Fibroblast of lung (primary cell): Measurements from ENCODE around the gene S100A1.

Source experiments
- EZH2 ChIP-seq: IDR thresholded peaks from 2 replicates; pipeline ENCODE4 v1.5.1; 2012; ENCODE audit warnings: low read length, control low read depth, mild to moderate bottlenecking; ENCODE audit errors: missing control alignments
- TF ChIP-seq, protein P1 (sequence below), 2 donors: IDR thresholded peaks in 1 of 2; conservative IDR thresholded peaks in 1 of 2; 1 replicate in 1 of 2; 2 replicates in 1 of 2; pipeline ENCODE4 v1.5.1; 2011 to 2012; ENCODE audit warnings: low read length in 2 of 2, control low read depth in 1 of 2, inconsistent platforms in 1 of 2, low read depth in 1 of 2, mild to moderate bottlenecking in 1 of 2

- TF ChIP-seq, protein P1, sequence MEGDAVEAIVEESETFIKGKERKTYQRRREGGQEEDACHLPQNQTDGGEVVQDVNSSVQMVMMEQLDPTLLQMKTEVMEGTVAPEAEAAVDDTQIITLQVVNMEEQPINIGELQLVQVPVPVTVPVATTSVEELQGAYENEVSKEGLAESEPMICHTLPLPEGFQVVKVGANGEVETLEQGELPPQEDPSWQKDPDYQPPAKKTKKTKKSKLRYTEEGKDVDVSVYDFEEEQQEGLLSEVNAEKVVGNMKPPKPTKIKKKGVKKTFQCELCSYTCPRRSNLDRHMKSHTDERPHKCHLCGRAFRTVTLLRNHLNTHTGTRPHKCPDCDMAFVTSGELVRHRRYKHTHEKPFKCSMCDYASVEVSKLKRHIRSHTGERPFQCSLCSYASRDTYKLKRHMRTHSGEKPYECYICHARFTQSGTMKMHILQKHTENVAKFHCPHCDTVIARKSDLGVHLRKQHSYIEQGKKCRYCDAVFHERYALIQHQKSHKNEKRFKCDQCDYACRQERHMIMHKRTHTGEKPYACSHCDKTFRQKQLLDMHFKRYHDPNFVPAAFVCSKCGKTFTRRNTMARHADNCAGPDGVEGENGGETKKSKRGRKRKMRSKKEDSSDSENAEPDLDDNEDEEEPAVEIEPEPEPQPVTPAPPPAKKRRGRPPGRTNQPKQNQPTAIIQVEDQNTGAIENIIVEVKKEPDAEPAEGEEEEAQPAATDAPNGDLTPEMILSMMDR (conservative IDR thresholded peaks at IDR 0.05 in 1 of 2, IDR thresholded peaks at IDR 0.05 in 1 of 2; ENCODE audit: low read depth in 1 of 2, low read length in 2 of 2), result no peak
- TF ChIP-seq EZH2, result no peak
These were observed 14.8 kb upstream of the S100A1 start for GRCh38 chr1:153613406-153613805.
